HG02884 (cell line): ENCODE measurements around the gene CREB5.

ENCODE experiments used
- ATAC-seq: cut with Tn5 transposase; IDR thresholded peaks from one replicate; pipeline ENCODE4 v1.9.1; 2021; ENCODE audit warnings: mild to moderate bottlenecking, moderate library complexity; ENCODE audit not compliant: unreplicated experiment

The CREB5 gene

DNA sequence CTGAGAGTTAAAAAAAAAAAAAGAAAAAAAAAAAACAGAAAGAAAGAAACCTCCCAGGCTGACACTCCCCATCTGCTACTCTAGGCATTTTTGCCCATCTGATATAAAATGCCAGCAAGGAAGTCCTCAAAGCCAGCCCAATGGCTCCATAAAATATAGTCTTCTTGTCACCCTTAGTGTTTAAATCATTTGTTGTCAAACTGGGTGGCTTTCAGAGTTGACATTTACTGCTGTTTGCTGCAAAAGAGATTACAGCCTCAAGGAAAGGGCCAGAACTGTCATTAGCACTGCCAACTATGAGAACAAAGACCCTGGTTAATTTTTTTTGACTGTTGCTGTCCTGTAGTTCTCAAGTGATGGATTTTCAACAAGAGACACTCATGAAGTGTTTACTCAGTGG, 459.3 kb downstream of the CREB5 start:
- no peak for ATAC-seq

DNA sequence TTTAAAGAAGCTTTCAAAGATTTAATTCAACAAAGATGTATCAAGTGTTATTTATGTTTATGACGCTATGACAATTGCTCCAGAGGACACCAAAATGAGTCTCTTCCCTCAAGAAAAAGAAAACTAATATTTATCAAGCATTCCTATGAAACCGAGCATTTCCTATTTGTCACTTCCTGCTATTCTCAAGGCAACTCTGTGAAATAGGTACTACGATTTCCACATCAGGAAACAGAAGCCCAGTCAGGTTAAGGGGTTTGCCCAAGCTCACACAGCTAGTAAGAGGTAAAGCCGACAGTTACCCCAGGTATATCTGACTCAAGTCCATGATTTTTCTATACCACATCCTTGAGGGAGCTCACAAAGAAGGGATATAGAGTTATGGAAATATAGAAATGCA, 459.9 kb downstream of the CREB5 start:
- no peak for ATAC-seq

DNA sequence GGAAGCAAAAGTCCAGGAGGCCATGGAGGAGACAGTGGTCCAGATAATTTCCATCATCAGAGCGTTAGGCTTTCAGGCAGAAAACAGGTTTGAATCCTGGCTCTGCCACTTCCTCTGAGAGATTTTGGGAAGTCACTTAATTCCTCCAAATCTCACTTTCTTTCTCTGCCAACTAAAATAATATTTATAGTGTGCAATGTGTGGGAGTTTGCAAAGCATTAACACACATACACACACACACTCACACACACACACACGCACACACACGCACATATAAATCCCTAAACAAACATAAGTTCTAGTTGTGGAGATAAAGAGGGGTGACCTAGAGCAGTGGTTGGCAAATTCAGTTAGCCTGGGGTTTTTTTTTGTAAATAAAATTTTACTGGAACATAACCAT, 461.0 kb downstream of the CREB5 start:
- no peak for ATAC-seq

DNA sequence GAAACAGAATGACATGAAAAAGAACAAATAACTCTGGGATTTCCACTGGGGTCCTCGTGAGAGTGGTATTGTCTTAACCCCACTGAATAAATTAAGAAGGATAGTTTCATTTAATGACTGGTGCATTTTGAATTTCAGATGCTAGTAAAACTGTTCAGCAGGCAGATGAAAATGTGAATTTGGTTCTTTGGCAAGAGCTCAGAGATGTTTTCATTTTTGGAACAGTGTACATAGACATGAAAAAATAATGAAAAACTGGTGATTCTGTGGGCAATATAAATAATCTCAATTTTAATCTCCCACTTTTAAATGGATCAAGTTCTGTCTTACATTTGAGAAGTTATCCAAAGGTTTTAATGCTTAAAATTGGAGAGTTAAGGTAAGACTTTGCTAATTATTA, 461.7 kb downstream of the CREB5 start:
- ATAC-seq = no peak
